Prostate gland (tissue), 2 donors: Measurements from ENCODE around the gene MARCOL.
"Not testable (repeated sequence)": the region's sequence is repeated elsewhere in the genome, so short reads cannot be mapped to it uniquely, and the experiment has no call there.

Source experiments
- POLR2A ChIP-seq: fragments of 450-650 bp; IDR thresholded peaks from one replicate; pipeline ENCODE4 v1.6.1; 2016; ENCODE audit warnings: antibody characterized with exemption, mild to moderate bottlenecking
- TF ChIP-seq, protein P1 (sequence below), 4 experiments: fragments of 200-600 bp in 2 of 4; fragments of 450-650 bp in 2 of 4; sonication (generic) in 2 of 4; IDR thresholded peaks; 1 replicate in 3 of 4; 2 replicates in 1 of 4; pipeline ENCODE4 v1.5.1; 2016 to 2019; ENCODE audit warnings: antibody characterized with exemption in 4 of 4, mild to moderate bottlenecking in 2 of 4, moderate library complexity in 2 of 4

DNA sequence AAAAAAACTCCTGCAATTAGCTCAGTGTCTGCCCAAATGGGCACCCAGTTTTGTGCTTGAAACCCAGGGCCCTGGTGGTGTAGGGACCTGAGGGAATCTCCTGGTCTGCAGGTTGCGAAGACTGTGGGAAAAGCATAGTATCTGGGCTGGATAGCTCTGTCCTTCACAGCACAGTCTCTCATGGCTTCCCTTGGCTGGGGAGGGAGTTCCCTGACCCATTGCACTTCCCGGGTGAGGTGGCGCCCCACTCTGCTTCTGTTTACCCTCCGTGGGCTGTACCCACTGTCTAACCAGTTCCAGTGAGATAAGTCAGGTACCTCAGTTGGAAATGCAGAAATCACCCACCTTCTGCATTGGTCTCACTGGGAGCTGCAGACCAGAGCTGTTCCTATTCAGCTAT lies 43.0 kb downstream of the MARCOL start:
- TF ChIP-seq POLR2A = not testable (repeated sequence)
- TF ChIP-seq, protein P1, sequence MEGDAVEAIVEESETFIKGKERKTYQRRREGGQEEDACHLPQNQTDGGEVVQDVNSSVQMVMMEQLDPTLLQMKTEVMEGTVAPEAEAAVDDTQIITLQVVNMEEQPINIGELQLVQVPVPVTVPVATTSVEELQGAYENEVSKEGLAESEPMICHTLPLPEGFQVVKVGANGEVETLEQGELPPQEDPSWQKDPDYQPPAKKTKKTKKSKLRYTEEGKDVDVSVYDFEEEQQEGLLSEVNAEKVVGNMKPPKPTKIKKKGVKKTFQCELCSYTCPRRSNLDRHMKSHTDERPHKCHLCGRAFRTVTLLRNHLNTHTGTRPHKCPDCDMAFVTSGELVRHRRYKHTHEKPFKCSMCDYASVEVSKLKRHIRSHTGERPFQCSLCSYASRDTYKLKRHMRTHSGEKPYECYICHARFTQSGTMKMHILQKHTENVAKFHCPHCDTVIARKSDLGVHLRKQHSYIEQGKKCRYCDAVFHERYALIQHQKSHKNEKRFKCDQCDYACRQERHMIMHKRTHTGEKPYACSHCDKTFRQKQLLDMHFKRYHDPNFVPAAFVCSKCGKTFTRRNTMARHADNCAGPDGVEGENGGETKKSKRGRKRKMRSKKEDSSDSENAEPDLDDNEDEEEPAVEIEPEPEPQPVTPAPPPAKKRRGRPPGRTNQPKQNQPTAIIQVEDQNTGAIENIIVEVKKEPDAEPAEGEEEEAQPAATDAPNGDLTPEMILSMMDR (IDR thresholded peaks at IDR 0.05) = not testable (repeated sequence)
